ENCODE results near the gene ADGRD1. TPM values are rescaled to one million over a fixed set of nuclear protein-coding genes. Genes with fewer than 3 reads are reported as not detected.
A peak's percentile ranks its signal among the peaks of the same experiment; 100 is the strongest.

Gene ADGRD1
- total RNA-seq, 1 donor from 2014 or later: 0.17 TPM

DNA sequence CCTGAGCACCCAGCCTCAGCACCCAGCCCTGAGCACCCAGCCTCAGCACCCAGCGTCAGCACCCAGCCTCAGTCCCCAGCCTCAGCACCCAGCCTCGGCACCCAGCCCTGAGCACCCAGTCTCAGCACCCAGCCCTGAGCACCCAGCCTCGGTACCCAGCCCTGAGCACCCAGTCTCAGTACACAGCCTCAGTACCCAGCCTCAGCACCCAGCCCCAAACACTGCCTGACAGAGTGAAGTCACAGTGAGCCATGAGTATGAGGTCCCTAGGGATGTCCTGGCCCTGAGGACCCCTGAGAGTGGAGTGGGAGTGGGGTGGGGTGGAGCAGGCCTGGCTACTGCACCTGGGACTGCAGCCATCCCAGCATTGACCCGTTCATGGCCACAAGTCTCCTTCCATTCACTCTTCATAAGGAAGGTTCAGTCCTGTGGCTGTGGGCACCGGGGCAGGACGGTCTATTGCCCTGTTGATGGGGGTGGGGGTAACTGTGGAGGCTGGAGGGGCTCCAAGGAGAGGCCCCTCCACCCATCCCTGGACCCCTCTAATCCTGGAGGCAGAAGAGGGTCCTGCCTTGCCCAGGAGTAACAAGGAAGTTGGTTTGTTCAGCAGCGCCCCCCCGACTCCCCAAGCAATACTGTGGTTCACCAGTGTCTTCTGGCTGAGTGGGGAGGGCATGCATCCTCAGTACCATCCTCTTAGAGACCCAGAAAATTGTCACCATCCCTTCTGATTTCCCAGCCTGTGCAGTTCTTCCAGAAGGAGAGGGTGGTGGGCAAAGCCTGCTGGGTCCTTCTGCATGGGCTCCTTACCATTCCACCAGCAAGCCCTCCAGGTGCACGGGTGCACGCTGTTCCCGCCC is 140.5 kb downstream of the ADGRD1 start:
- DNase-seq: no peak

DNA sequence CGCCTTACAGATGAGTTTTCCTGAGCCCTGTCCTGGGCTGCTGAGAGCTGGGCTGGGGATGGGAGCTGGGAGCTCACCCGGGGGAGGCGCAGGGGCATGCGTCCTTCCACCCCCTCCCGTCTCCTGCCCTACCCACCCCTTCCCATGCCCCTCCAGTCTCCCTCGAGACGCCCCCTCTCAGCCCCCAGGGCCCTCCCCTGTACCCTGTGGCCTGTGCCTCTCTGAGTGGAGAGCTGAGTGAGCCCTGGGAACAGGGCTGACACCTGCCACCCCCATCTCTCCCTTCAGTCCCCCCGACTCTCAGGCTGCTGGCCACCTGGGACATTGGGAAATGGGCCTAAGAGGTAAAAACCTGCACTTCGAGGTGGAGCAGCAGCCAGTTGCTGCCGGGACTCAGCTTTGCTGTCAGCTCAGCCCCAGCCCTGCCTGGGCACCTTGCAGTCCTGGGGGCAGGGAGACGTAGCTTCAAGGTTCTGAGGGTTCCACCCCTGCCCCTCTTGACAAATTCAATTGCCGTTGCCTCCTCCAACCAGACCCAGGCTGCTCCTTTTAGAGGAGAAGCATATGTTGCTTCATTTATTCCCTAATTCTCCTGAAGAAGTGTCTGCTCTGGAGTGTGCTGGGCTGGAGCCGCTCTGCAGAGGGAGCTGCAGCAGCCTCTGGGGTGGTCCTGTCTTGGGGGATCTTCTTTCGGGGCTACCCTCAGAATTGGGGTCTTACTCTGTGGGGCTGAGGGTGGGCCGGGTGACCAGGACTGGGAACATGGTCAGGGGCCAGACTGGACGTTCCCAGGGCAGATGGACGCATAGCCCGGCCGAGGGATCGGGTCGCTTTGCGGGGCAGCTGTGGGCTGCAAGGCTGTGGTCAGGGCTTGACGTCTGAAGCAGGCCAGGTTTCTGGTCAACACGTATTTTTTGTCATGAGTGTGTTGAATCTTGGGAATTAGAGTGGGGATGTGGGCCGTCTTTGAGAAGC is 141.4 kb downstream of the ADGRD1 start:
- DNase-seq: no peak

DNA sequence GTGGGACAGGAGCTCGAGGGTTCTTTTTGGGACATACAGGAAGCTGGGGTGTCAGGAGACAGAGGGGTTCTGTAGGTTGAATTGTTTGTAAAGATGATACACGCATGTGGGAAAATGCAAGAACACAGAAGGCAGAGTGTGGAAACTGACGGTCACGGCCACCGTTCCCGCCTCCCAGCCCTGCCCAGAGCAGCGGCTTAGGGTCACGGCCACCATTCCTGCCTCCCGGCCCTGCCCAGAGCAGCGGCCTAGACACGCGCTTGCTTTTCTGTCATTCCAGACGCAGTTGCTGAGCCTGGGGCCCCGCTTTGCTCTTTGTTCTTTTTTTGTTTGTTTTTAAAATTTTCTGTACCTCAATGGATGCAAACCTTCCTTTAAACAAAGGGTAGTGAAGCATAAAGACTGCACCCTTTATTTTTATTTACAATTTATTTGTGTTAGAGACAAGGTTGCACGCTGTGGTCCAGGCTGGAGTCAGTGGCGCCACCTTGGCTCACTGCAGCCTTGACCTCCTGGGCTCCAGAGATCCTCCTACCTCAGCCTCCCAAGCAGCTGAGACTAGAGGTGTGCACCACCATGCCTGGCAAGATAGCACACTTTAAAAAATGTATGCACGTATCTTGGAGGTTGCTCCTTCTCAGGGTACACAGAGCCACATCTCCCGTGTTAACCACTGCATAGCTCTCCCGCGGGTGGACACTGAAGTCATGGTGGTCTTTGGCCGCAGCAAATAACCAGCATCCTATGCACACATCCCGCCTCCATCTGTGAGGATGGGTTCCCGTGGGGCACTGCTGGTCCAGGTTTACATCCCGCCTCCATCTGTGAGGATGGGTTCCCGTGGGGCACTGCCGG is 142.3 kb downstream of the ADGRD1 start:
- no peak for DNase-seq

DNA sequence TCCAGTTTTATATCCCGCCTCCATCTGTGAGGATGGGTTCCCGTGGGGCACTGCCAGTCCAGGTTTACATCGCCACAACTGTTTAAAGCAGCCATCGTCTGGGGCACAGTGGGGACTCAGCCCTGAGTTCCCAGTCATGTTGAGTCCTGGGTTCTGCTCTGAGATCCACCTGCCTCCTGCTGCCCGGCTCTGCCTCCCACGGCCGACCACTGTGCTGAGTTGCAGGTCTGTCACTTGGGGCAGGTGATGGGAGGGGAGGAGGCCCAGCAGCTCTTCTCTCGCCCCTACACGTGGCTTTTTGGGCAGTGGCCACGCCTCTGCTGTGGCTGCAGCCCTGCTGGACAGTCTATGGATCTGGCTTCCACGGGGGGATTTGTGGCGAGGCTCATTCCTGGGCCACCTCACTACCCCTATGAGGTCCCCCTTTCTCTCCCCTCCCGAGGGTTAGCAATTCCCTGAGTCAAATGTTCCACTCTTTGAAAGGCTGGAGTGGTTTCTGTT is 143.0 kb downstream of the ADGRD1 start:
- no peak for DNase-seq

DNA sequence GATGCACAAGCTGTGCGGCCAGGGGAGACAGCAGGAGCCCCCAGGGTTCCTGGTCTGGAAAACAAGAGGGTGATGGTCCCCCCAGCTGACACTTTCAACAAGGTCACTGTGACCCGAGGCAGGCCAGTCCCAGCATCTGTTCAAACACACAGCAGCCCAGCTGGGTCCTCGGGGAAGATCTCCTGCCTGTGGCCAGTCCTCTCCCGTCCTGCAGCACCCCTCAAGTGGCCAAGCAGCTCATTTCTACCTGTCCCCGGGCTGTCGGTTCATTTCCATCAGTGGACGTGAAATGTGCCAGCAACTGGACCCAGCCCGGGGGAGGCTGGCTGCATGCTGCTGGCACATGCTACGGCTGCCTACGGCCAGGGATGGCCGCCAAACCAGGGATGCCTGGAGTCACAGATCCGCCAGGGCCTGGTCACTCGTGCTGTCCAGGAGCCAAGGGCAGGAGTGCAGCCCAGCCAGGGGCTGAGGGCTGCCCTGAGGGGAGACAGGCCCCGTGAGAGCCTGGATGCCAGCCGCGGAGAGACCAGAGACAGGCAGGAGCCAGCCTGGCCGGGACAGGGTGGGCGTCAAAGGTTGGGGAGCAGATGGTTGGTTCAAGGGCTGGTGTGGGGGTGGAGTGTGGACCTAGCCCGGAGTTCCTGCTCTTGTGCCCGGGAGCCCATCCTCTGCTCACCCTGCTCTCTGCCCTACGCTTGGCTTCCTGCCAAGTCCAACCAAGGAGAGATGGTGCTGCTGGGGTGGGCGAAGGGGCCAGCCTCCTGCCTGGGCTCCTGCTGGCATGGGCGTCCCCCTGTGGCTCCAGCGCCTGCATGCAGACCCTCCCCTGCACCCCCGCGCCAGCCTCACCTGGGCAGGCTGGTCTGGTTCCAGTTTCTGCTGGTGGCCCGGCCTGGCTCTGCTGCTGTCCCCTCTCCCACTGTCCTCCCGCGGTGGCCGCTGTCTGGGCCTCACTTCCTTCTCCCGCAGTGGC is 143.8 kb downstream of the ADGRD1 start:
- no peak for DNase-seq

DNA sequence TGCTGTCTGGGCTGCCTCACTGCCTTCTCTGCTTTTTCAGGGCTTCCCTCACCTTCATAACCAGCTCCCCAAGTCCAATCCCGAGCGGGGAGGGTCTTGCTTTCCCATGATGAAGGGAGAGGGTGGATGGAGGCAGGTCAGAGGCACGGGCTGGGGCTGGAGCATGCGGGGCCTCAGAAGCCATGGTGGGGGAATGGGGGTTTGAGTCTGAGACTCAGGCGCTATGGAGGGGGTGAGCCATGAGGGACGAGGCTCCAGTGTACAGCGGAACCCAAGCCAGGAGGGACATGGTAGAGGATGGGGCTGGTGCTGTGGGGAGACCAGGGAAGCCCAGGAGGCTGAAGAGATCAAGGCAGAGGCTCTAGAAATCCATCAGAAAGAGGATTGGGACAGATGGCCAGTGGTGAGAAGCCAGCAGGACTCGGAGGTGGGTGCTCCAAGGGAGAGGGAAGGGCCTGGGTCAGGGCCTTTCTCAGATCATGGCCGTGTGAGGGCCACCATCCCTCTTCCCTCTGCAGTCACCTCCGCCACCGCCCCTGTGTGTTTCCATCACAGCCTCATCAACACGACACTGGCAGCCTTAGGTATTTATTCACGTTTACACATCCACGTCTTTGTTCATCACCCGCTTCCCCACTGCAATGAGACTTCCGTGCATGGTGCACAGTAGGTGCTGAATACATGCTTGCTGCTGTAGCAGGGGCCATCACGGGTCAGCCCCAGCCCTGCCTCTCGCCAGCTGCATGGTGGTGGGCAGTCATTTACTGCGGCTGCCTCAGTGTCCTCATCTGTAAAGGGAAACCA is 144.7 kb downstream of the ADGRD1 start:
- DNase-seq: no peak

DNA sequence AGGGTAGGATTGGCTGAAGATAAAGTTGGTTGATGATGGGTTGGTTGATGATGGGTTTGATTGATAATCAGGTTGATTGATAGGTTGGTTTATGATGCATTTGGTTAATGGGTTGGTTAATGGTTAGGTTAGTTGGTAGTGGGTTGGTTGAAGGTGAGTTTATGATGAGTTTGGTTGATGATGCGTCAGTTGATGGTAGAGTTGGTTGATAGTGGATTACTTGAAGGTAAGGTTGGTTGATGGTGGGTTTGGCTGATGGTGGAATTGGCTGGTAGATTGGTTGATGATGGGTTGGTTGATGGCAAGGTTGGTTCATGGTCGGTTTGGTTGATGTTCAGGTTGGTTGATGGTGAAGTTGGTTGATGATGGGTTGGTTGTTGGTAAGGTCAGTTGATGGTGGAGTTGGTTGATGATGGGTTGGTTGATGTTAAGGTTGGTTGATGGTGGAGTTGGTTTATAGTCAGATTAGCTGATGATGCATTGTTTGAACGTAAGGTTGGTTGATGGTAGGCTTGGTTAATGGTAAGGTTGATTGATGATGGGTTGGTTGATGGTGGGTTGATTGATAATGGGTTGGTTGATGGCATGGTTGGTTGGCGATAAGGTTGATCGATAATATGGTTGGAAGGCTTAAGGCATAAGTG is 146.4 kb downstream of the ADGRD1 start:
- DNase-seq: no peak

DNA sequence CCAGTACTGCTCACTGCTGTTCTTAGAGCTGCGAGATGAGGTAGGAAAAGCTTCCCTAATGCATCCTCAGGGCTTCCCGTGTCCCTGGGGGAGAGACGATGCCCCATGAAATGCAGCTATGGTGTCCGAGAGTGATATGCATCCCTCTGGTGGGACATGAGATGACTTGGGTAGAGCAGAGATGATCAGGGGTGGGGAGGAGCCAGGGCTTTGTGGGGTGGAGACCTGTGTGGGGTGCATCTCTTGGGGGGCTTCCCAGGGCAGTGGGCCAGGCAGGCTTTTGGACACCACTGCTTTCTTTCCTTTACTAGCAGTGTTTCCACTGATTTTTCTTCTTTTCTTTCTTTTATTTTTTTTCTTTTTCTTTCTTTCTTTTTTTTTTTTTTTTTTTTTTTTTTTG is 147.3 kb downstream of the ADGRD1 start:
- DNase-seq: no peak

DNA sequence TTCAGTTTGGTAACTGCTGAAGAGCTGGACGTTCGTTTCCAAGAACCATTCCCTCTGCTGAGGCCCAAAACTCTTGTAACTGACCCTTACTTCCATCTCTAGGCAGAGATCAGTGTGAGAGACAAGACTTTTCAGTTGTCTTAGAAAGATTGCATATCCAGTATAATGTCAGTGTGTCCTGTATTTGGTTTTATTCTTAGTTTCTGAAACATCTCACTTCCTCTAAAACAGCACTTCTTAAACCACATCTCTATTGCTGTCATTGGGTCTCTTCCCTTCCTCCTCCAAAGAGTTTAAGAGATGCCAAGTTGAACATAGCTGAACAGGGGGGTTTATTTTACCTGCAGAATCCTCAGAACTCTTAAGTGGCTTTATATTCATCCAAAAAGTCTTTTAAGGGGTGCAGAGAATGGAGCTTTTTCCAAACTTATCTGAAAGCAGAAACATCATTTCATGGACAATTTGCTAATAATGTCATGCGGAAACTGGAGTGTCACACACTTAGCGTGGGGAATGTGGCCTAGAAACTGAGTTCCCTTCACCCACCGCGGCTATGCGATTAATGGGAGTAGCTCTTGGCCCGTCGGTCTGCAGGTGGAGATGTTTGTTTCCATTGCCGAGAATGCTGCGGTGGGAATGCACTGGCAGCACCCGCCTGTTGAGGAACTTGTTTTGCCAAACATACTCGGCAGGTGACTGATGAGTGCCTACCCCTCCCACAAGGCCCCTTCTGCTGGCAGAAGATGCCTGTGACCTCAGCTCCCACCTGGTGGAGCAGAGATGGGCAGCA is 148.2 kb downstream of the ADGRD1 start:
- no peak for DNase-seq

DNA sequence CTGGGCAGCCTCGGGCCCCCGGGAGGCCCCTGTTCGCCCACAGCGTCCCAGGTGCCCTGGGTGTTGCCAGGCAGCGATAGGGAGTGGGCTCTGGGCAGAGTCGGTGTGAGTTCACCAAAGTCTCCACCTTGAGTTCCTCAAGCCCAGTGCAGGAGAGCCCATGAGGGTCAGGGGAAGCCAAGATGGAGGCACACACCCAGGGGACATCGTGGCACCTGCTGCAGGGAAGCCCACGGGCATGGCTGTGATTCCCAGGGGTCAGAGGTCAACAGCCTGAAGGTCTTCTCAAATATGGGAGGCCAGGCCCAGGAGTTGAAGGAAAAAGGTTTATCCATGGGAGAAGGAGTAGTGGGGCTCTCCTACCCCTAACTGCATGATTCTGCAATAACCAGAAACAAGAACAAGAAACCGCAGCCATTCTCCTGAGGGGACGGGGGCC is 148.8 kb downstream of the ADGRD1 start:
- DNase-seq: no peak

DNA sequence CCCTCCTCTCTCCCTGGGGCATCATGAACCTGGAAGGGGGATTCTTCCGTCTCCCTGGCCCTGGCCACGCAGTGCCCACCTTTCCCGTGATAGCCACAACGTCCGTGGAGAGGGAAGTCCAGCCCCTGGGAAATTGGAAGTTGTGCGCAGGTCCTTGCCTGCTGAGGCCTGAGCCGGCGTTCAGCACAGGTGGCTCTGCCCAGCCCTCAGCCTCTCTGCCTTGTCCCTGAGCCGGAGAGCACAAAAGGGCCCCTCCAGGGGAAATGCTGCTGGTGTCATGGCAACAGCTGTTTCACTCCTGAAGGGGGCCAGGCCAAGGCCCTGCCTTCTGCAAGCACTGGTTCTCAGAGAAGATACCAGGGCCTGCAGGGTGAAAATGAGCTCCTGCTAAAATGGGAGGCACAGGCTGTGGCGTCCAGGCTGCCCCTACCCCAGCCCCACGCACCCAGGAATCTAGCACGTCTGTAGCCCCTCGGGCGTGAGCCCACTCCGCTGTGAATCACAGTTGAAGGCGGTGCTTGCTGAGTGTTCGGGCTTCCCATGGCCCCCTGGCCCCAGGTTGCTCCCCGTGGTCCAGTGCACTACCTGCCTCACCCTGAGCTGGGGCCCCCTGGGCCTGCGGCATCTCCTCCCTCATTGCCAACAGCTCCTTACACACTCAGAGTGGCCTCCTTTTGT is 149.4 kb downstream of the ADGRD1 start:
- no peak for DNase-seq

DNA sequence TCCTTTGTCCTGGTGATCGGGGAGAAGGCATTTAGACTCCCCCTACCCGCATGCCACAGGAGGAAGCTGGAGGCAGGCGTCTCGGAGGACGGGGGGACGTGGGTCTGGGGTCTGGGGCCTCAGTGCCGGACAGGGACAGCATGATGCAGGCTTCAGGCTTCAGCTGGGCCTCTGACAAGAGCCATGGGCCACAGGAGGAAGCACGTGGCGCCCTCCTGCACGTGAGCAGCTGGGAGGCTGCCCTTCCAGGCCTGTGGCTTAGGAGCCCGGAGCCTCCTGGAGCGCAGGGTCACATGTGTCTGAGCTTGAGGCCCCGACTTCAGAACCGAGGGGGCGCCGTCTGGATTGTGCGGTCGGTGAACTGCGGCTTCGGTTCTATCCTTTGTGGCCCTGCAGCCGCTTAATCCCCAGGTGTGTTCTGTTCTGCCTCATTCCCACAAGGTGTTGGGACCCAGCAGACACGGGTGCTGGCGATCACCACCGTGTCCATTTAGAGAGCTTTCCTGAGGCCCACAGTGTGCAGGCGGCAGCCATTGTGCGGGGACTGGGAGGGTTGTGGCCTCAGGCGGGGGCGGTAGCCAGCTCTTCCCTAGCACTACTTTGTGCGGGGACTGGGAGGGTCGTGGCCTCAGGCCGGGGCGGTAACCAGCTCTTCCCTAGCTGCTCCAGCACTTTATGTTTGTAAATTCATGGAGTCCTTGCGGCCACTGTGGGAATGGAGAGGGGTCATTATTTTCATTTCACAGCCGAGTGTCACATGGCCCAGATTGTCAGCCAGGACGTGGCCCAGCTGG is 150.2 kb downstream of the ADGRD1 start:
- no peak for DNase-seq

DNA sequence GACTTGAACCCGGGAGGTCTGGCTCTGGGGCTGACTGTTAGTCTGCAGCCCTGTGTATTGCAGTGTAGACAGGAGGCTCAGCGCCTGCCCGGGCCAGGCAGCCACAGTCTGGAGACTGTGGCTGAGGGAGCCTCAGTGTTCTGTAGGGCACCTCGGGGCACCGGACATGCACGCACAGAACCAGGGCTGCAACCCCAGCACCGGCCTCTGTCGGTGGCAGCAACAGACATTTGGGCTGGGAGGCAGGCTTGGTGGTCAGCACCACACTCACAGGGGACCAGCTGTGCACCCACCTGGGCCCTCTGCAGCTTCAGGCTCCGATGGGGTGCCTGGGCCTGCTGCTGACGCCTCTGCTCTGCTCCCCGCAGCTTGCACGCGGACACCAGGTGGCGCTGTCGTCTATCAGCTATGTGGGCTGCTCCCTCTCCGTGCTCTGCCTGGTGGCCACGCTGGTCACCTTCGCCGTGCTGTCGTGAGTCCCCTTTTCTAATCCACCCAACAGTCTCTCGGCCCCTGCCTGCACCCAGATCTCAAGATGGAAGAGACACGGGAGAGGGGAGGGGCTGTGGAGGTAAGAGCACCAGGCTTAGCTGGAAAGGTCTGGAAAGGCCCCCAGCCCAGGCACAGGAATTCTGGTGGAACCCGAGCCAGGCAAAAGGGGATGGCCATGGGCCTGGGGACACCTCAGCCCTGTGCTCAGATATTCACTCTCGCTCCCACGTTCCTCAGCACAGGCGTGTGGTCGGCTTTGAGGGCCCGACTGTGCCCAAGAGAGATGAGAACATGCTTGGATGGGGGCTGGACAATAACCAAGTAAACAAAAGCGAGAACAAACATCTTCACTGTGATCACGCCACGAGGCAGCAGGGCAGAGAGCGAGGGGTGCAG is 151.0 kb downstream of the ADGRD1 start:
- peak; percentile 84 for DNase-seq

DNA sequence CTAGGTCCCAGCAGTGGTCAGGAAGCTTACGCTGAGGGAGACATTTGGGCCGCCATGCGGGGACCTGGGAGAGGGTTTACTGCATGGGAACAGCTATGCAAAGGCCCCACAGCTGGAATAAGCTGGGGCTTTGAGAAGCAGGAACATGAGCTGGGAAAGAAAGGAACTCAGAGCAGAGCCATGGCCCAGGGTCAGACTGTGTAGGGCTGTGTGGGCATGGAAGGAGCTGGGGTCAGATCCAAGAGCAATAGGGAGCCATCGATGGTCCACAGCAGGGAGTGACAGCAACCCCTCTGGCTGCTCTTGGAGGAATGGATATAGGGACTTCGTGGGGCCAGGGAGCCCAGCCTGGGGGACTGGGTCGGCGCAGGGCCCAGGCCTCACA is 151.6 kb downstream of the ADGRD1 start:
- DNase-seq: no peak

DNA sequence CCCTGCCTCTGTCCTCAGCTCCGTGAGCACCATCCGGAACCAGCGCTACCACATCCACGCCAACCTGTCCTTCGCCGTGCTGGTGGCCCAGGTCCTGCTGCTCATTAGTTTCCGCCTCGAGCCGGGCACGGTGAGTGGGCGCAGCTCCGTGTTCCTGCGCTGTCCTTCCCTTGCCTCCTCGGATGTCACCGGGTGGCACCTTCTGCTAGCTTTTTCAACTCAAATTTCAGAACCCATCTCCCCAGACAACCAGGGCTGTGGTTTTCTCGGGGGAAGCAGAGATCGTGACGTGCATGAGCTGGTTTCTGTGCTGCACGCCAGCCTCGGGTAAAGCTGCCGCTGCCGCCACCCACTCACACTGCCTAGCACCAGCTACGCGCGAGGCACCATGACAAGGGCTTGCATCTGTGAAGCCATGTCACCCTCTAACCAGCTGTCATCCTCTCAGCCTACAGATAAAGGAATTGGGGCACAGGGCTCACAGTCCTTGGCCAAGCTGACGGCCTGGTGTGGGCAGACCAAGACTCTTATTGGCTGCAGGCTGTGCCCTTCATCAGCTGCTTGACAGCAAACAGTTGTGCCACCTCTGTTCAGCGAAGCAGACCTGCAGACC is 152.1 kb downstream of the ADGRD1 start:
- no peak for DNase-seq
